GM12874 (cell line): ENCODE data around the gene CORO2A.

Experiments
- TF ChIP-seq, protein P1 (sequence below): IDR thresholded peaks from 2 replicates; pipeline ENCODE4 v1.5.1; 2011; ENCODE audit warnings: low read depth, mild to moderate bottlenecking, control low read depth, low read length, moderate library complexity; ENCODE audit not compliant: insufficient read depth

CORO2A gene

GRCh38 chr9:98146101-98146991 is 46.1 kb downstream of the CORO2A start:
- TF ChIP-seq, protein P1, sequence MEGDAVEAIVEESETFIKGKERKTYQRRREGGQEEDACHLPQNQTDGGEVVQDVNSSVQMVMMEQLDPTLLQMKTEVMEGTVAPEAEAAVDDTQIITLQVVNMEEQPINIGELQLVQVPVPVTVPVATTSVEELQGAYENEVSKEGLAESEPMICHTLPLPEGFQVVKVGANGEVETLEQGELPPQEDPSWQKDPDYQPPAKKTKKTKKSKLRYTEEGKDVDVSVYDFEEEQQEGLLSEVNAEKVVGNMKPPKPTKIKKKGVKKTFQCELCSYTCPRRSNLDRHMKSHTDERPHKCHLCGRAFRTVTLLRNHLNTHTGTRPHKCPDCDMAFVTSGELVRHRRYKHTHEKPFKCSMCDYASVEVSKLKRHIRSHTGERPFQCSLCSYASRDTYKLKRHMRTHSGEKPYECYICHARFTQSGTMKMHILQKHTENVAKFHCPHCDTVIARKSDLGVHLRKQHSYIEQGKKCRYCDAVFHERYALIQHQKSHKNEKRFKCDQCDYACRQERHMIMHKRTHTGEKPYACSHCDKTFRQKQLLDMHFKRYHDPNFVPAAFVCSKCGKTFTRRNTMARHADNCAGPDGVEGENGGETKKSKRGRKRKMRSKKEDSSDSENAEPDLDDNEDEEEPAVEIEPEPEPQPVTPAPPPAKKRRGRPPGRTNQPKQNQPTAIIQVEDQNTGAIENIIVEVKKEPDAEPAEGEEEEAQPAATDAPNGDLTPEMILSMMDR: no peak

GRCh38 chr9:98144631-98145030 is 47.8 kb downstream of the CORO2A start:
- TF ChIP-seq, protein P1: no peak

DNA sequence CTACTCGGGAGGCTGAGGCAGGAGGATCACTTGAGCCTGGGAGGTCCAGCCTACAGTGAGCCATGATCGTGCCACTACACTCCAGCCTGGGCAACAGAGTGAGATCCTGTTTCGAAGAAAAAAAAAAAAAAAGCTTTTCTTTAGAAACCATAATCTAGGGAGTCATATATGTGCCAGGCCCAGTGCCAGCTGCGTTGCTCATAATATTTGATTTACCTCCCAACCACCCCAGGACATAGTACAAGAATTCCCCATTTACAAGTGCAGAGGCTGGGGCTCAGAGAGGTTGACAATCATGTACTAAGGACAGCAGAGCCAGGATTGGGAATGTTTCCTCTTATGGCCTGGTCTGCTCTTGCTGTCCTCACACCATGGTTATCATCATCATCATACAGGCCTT is 48.4 kb downstream of the CORO2A start:
- TF ChIP-seq, protein P1: no peak

- TF ChIP-seq, protein P1: no peak
These were observed 49.4 kb downstream of the CORO2A start for GRCh38 chr9:98142925-98143481.

- TF ChIP-seq, protein P1: no peak
These were observed 50.1 kb downstream of the CORO2A start for GRCh38 chr9:98142182-98142907.

- TF ChIP-seq, protein P1: no peak
These were observed 51.9 kb downstream of the CORO2A start for GRCh38 chr9:98140503-98140902.

- TF ChIP-seq, protein P1: no peak
These were observed 55.9 kb downstream of the CORO2A start for GRCh38 chr9:98136489-98136888.
